K562 (cell line): ENCODE measurements around the gene DNALI1. TPM values are rescaled to one million over a fixed set of nuclear protein-coding genes. Genes with fewer than 3 reads are reported as not detected.
A peak's percentile ranks its signal among the peaks of the same experiment; 100 is the strongest.

Experiments
- ATAC-seq: fragments of 200-7000 bp; cut with Tn5 transposase; 3 replicates; pipeline ENCODE4 v1.9.1; 2020; ENCODE audit warnings: moderate library complexity
- BruUV-seq: library from RNA; stranded (reverse); fragments of 400-500 nt; replicated peaks from 2 replicates; lab custom pipeline; 2021; lab: Mats Ljungman, UMichigan
- CTCF ChIA-PET: fragments of 300-600 bp; formaldehyde crosslinking; extraction: SDS; loops from one replicate; lab custom pipeline; 2021; ENCODE audit warnings: low intra/inter-chr PET ratio; lab: Yijun Ruan, JAX
- POLR2A ChIA-PET: fragments of 300-600, 350-650 bp; sonication (Branson Sonifier 250); formaldehyde crosslinking; extraction: SDS; loops from one replicate; lab custom pipeline; 2021; ENCODE audit warnings: antibody characterized with exemption, inconsistent platforms; lab: Yijun Ruan, JAX
- DNase-seq, 4 experiments: peaks; one replicate each; pipeline versions ENCODE4 v3.0.0 to v3.0.0-alpha.2; 2011 to 2018; ENCODE audit warnings: low spot score in 3 of 4, mixed read lengths in 3 of 4; ENCODE audit errors: extremely low read depth in 1 of 4
- FAIRE-seq: peaks from 2 replicates; lab custom pipeline; 2011; peaks lifted over from hg19 to GRCh38; lab: Jason Lieb, UNC
- H2AFZ ChIP-seq: 2 replicates; pipeline ENCODE4 v1.6.0; 2011; ENCODE audit warnings: low read depth, low read length, control low read depth, inconsistent platforms
- H3K27ac ChIP-seq: fragments of 200-600 bp; 3 replicates; pipeline ENCODE4 v1.8.0; 2011; ENCODE audit warnings: low read depth, mild to moderate bottlenecking, control low read depth, inconsistent platforms, low read length, moderate library complexity, mixed read lengths; ENCODE audit errors: extremely low read depth
- H3K27me3 ChIP-seq, 2 experiments: fragments of 300-600 bp in 1 of 2; 2 replicates in 1 of 2; 3 replicates in 1 of 2; pipeline versions ENCODE4 v1.6.0 to v1.8.0; 2011; ENCODE audit warnings: inconsistent platforms in 2 of 2, low read length in 2 of 2, mild to moderate bottlenecking in 1 of 2, mixed read lengths in 1 of 2, moderate library complexity in 1 of 2; ENCODE audit not compliant: control insufficient read depth in 2 of 2, insufficient read depth in 2 of 2
- H3K36me3 ChIP-seq: fragments of 300-600 bp; 3 replicates; pipeline ENCODE4 v1.8.0; 2011; ENCODE audit warnings: mild to moderate bottlenecking, low read length, inconsistent platforms; ENCODE audit not compliant: control insufficient read depth, insufficient read depth
- H3K4me1 ChIP-seq, 2 experiments: fragments of 200-600 bp in 1 of 2; replicated peaks in 1 of 2; 2 replicates in 1 of 2; 3 replicates in 1 of 2; pipeline versions ENCODE4 v1.5.1 to v1.8.0; 2011; ENCODE audit warnings: inconsistent platforms in 2 of 2, low read length in 2 of 2, mild to moderate bottlenecking in 1 of 2, mixed read lengths in 1 of 2, moderate library complexity in 1 of 2; ENCODE audit not compliant: control insufficient read depth in 2 of 2, insufficient read depth in 2 of 2
- H3K4me2 ChIP-seq: 2 replicates; pipeline ENCODE4 v1.6.1; 2011; ENCODE audit warnings: low read length, control low read depth, inconsistent platforms, mixed read lengths; ENCODE audit not compliant: insufficient read depth
- H3K4me3 ChIP-seq: fragments of 200-600 bp; sonication (generic), shearing (Covaris generic); 2 replicates; pipeline ENCODE4 v1.5.1; 2016; ENCODE audit warnings: control low read depth, inconsistent platforms
- H3K79me2 ChIP-seq: fragments of 200-600 bp; 3 replicates; pipeline ENCODE4 v1.8.0; 2011; ENCODE audit warnings: low read length, inconsistent platforms; ENCODE audit not compliant: control insufficient read depth, insufficient read depth
- H3K9ac ChIP-seq, 2 experiments: 2 replicates each; pipeline versions ENCODE4 v1.6.0 to v1.6.1; 2011; ENCODE audit warnings: low read depth in 2 of 2, low read length in 2 of 2, control low read depth in 1 of 2, inconsistent platforms in 1 of 2, mild to moderate bottlenecking in 1 of 2, mixed read lengths in 1 of 2; ENCODE audit not compliant: insufficient read depth in 1 of 2
- H3K9me1 ChIP-seq: one replicate; pipeline ENCODE4 v1.6.0; 2011; ENCODE audit warnings: inconsistent platforms, mild to moderate bottlenecking, low read length, moderate library complexity; ENCODE audit not compliant: control insufficient read depth, insufficient read depth
- H3K9me3 ChIP-seq: replicated peaks from 2 replicates; pipeline ENCODE4 v1.5.1; 2011; ENCODE audit warnings: low read depth, low read length, inconsistent platforms; ENCODE audit not compliant: control insufficient read depth, insufficient read depth
- H4K20me1 ChIP-seq: replicated peaks from 2 replicates; pipeline ENCODE4 v1.6.1; 2011; ENCODE audit warnings: low read length, inconsistent platforms, mixed read lengths; ENCODE audit not compliant: control insufficient read depth, insufficient read depth
- MAFF ChIP-seq: IDR thresholded peaks from 2 replicates; pipeline ENCODE4 v1.6.1; 2012; ENCODE audit warnings: low read length, improper control_type of control experiment
- TCFL5 ChIP-seq: fragments of 250-450 bp; sonication (Bioruptor Pico); conservative IDR thresholded peaks from 2 replicates; pipeline ENCODE4 v1.6.1; 2021; ENCODE audit warnings: mild to moderate bottlenecking, moderate library complexity, matching md5 sums
- whole genome bisulfite sequencing: fragments of 100-300 bp; shearing (Covaris generic); methylation state at CpG from one replicate; pipeline ENCODE4 v1.1.6; 2016; ENCODE audit warnings: low coverage, mixed read lengths; ENCODE audit not compliant: insufficient coverage; ENCODE audit errors: missing lambda C conversion rate; 5-methylcytosine and 5-hydroxymethylcytosine counted together
- in situ Hi-C: fragments of 300-500 bp; cut with MboI; formaldehyde crosslinking; loops from 4 replicates; pipeline ENCODE4 v1.15.0; 2018; ENCODE audit warnings: inconsistent platforms, mixed read lengths
- intact Hi-C: fragments of 100-400 bp; cut with micrococcal nuclease; formaldehyde crosslinking; loops from 2 replicates; pipeline ENCODE4 v1.14.2; 2022
- polyA plus RNA-seq, 8 experiments: library from polyadenylated mRNA; depleted of rRNA in 4 of 8; stranded (reverse) in 5 of 8; unstranded in 3 of 8; fragments of >200 nt; fragmentation: Nextera tagmentation in 2 of 8; fragmentation: Illumina TruSeq in 1 of 8; extraction: Ambion mirVana in 2 of 8; extraction: Trizol in 1 of 8; gene quantifications; 2 replicates each; pipeline versions ENCODE4 v1.2.1 to v1.2.3, GENCODE V29; 2011 to 2014; ENCODE audit warnings: inconsistent platforms in 1 of 8, missing spikeins in 1 of 8
- total RNA-seq, 7 experiments: library from RNA; depleted of rRNA in 6 of 7; stranded (reverse); fragments of >200 nt in 6 of 7; fragmentation: Illumina TruSeq in 2 of 7; extraction: Trizol in 2 of 7; gene quantifications; 2 replicates each; pipeline versions ENCODE4 v1.2.1 to v1.2.3, GENCODE V29; 2011 to 2021; ENCODE audit warnings: low replicate concordance in 1 of 7
- TF ChIP-seq, protein P1 (sequence below), 3 experiments: IDR thresholded peaks in 2 of 3; conservative IDR thresholded peaks in 1 of 3; 2 replicates each; pipeline ENCODE4 v1.5.1; 2011 to 2012; ENCODE audit warnings: low read length in 3 of 3, mild to moderate bottlenecking in 3 of 3, control low read depth in 2 of 3, improper control_type of control experiment in 1 of 3, inconsistent platforms in 1 of 3, low read depth in 1 of 3, mixed read lengths in 1 of 3, moderate library complexity in 1 of 3; ENCODE audit not compliant: insufficient read depth in 2 of 3

DNALI1 gene
- total and polyA plus RNA-seq, 9 of the 15 experiments (the other 6 are each of a cell fraction or from before 2014, with no cell fraction given) = 0.87 to 5.6 (median 1.2) TPM

- H2AFZ ChIP-seq = no peak overlapping the region
- DNase-seq (peak in 2 of 4 experiments; percentile 18 to 37), ATAC-seq (peak; percentile 61), FAIRE-seq (no peak)
- ChIA-PET POLR2A (interaction anchor here (0.7 to 1.3 kb wide), 9 partner anchors 10 to 345 kb away, joined by 3 to 6 read pairs (median 4); partner anchors contain the start of gene SNIP1), CTCF (no interaction called here)
- H3K4me2 ChIP-seq = no peak overlapping the region
- peaks cover 4% of the 10 kb centered on the region for H3K9me1 ChIP-seq
- in situ Hi-C loops (no loop called here), intact Hi-C loops (no loop called here)
- no peak overlapping the region for H3K9ac ChIP-seq
- peaks cover 4% of the 10 kb centered on the region; the same call in 1 of the 2 replicates for H4K20me1 ChIP-seq
- 91% methylated on average over 4 of the region's 4 CpGs for WGBS
- H3K4me3 ChIP-seq = no peak overlapping the region
- no TSS peak for BruUV-seq
- no peak for TF ChIP-seq TCFL5 (CRISPR knock-in tag)
- no peak for TF ChIP-seq MAFF
- TF ChIP-seq, protein P1, sequence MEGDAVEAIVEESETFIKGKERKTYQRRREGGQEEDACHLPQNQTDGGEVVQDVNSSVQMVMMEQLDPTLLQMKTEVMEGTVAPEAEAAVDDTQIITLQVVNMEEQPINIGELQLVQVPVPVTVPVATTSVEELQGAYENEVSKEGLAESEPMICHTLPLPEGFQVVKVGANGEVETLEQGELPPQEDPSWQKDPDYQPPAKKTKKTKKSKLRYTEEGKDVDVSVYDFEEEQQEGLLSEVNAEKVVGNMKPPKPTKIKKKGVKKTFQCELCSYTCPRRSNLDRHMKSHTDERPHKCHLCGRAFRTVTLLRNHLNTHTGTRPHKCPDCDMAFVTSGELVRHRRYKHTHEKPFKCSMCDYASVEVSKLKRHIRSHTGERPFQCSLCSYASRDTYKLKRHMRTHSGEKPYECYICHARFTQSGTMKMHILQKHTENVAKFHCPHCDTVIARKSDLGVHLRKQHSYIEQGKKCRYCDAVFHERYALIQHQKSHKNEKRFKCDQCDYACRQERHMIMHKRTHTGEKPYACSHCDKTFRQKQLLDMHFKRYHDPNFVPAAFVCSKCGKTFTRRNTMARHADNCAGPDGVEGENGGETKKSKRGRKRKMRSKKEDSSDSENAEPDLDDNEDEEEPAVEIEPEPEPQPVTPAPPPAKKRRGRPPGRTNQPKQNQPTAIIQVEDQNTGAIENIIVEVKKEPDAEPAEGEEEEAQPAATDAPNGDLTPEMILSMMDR (IDR thresholded peaks at IDR 0.05 in 2 of 3, conservative IDR thresholded peaks at IDR 0.05 in 1 of 3; ENCODE audit: insufficient read depth in 2 of 3, low read depth in 1 of 3, low read length in 3 of 3) = peak; percentile 28 to 39 (median 37); a peak in 2 of 6 replicates
- no peak overlapping the region for H3K27ac ChIP-seq
- H3K27me3 ChIP-seq = no peaks in the 10 kb centered on the region
- peaks cover 70% of the 10 kb centered on the region for H3K36me3 ChIP-seq
- H3K79me2 ChIP-seq = peaks cover 34% of the 10 kb centered on the region
- H3K4me1 ChIP-seq = peaks cover 4 to 8% of the 10 kb centered on the region in 2 experiments; a peak in 4 of 5 replicates
- H3K9me3 ChIP-seq = no peaks in the 10 kb centered on the region
Measured at GRCh38 chr1:37509181-37509580, 47.6 kb upstream of the DNALI1 start.
